ENCODE measurements around the gene PDGFA.

Gene PDGFA

GRCh38 chr7:524800-525199 lies 5.2 kb upstream of the PDGFA start:
- H3K4me1 ChIP-seq = peaks cover 48% of the 10 kb centered on the region
- no peak overlapping the region for H3K4me2 ChIP-seq
- H3K4me3 ChIP-seq = no peak overlapping the region
- no peak for TF ChIP-seq Cebpa-rat (IDR thresholded peaks at IDR 0.05)
- no peak overlapping the region for H3K9ac ChIP-seq
- H4K20me1 ChIP-seq = peaks cover 37% of the 10 kb centered on the region
- no peak overlapping the region for H3K27ac ChIP-seq
- peaks cover 6% of the 10 kb centered on the region for H3K9me3 ChIP-seq
- peaks cover 52% of the 10 kb centered on the region for H3K27me3 ChIP-seq
- no peaks in the 10 kb centered on the region for H3K36me3 ChIP-seq

- no peak overlapping the region for H3K9ac ChIP-seq
- H3K27me3 ChIP-seq = peaks cover 62% of the 10 kb centered on the region
- H3K36me3 ChIP-seq = no peaks in the 10 kb centered on the region
- peaks cover 37% of the 10 kb centered on the region for H4K20me1 ChIP-seq
- H3K4me1 ChIP-seq = peaks cover 51% of the 10 kb centered on the region
- peak overlapping the region; percentile 75; the same call in 1 of the 2 replicates for H3K4me3 ChIP-seq
- peaks cover 6% of the 10 kb centered on the region for H3K9me3 ChIP-seq
- TF ChIP-seq Cebpa-rat (IDR thresholded peaks at IDR 0.05) = no peak
- H3K4me2 ChIP-seq = peak overlapping the region; percentile 93
- no peak overlapping the region for H3K27ac ChIP-seq
Measured at GRCh38 chr7:523347-524336, 4.0 kb upstream of the PDGFA start.

- TF ChIP-seq Cebpa-rat (IDR thresholded peaks at IDR 0.05) = no peak
- H3K27me3 ChIP-seq = peaks cover 69% of the 10 kb centered on the region
- no peak overlapping the region for H3K27ac ChIP-seq
- H4K20me1 ChIP-seq = peaks cover 38% of the 10 kb centered on the region
- H3K9ac ChIP-seq = no peak overlapping the region
- peak overlapping the region; percentile 93 for H3K4me2 ChIP-seq
- peak overlapping the region; percentile 75 for H3K4me3 ChIP-seq
- H3K36me3 ChIP-seq = no peaks in the 10 kb centered on the region
- peaks cover 6% of the 10 kb centered on the region for H3K9me3 ChIP-seq
- peaks cover 56% of the 10 kb centered on the region for H3K4me1 ChIP-seq
Measured at GRCh38 chr7:522951-523314, 3.3 kb upstream of the PDGFA start.

GRCh38 chr7:522071-522950 lies 2.7 kb upstream of the PDGFA start:
- Histone ChIP-seq H4K20me1 (peaks cover 45% of the 10 kb centered on the region), H3K27me3 (peaks cover 76% of the 10 kb centered on the region)

GRCh38 chr7:521221-522070 lies 1.8 kb upstream of the PDGFA start:
- Histone ChIP-seq H3K9ac (no peak overlapping the region), H3K4me1 (peaks cover 71% of the 10 kb centered on the region), H3K4me3 (peak overlapping the region; percentile 75), H3K27ac (no peak overlapping the region), H3K4me2 (peak overlapping the region; percentile 93), H3K27me3 (peaks cover 84% of the 10 kb centered on the region), H3K9me3 (no peaks in the 10 kb centered on the region), H4K20me1 (peaks cover 53% of the 10 kb centered on the region), H3K36me3 (no peaks in the 10 kb centered on the region)
- no peak for TF ChIP-seq Cebpa-rat (IDR thresholded peaks at IDR 0.05)

More at GRCh38 chr7:522071-522950, 2.7 kb upstream of the PDGFA start:
- peaks cover 4% of the 10 kb centered on the region for H3K9me3 ChIP-seq
- H3K4me1 ChIP-seq = peaks cover 62% of the 10 kb centered on the region
- H3K36me3 ChIP-seq = no peaks in the 10 kb centered on the region
- TF ChIP-seq Cebpa-rat (IDR thresholded peaks at IDR 0.05) = no peak
- no peak overlapping the region for H3K27ac ChIP-seq
- H3K4me3 ChIP-seq = peak overlapping the region; percentile 75
- peak overlapping the region; percentile 93 for H3K4me2 ChIP-seq
- H3K9ac ChIP-seq = no peak overlapping the region

GRCh38 chr7:520503-521161 lies 986 bp upstream of the PDGFA start:
- H4K20me1 ChIP-seq = peaks cover 58% of the 10 kb centered on the region
- peak overlapping the region; percentile 75 for H3K4me3 ChIP-seq
- H3K4me2 ChIP-seq = peak overlapping the region; percentile 93
- no peaks in the 10 kb centered on the region for H3K9me3 ChIP-seq
- no peak overlapping the region for H3K9ac ChIP-seq
- H3K27me3 ChIP-seq = peaks cover 92% of the 10 kb centered on the region
- TF ChIP-seq Cebpa-rat (IDR thresholded peaks at IDR 0.05) = no peak
- peaks cover 72% of the 10 kb centered on the region for H3K4me1 ChIP-seq
- no peak overlapping the region for H3K27ac ChIP-seq
- H3K36me3 ChIP-seq = no peaks in the 10 kb centered on the region

- no peak for TF ChIP-seq Cebpa-rat (IDR thresholded peaks at IDR 0.05)
- H3K27ac ChIP-seq = no peak overlapping the region
- H3K27me3 ChIP-seq = peaks cover 99% of the 10 kb centered on the region
- no peaks in the 10 kb centered on the region for H3K36me3 ChIP-seq
- H4K20me1 ChIP-seq = peaks cover 75% of the 10 kb centered on the region
- peaks cover 75% of the 10 kb centered on the region for H3K4me1 ChIP-seq
- H3K4me3 ChIP-seq = peak overlapping the region; percentile 75
- peak overlapping the region; percentile 93 for H3K4me2 ChIP-seq
- H3K9me3 ChIP-seq = no peaks in the 10 kb centered on the region
- H3K9ac ChIP-seq = peak overlapping the region; percentile 68
Measured at GRCh38 chr7:518630-519483, 789 bp downstream of the PDGFA start.

Measured in BLaER1 (cell line).